ENCODE measurements around the gene ERLEC1.

The ERLEC1 gene

GRCh38 chr2:53859206-53860181 is 72.7 kb downstream of the ERLEC1 start, which contains the start of gene GPR75:
TSS of gene GPR75 (minus strand) at chr2:53859967. CDS start at chr2:53854756, 5,211 bp downstream.
- Histone ChIP-seq H3K9me3 (ENCODE audit: low read length) (no peaks in the 10 kb centered on the region), H3K9me2 (ENCODE audit: low read depth, low read length) (no peaks in the 10 kb centered on the region), H3F3A (ENCODE audit: insufficient read depth, low read length) (no peaks in the 10 kb centered on the region), H3K4me2 (ENCODE audit: low read length) (no peak within 1 kb of the TSS), H4K20me1 (ENCODE audit: insufficient read depth, low read length) (no peaks in the 10 kb centered on the region), H3K79me2 (ENCODE audit: insufficient read depth, low read length) (no peaks in the 10 kb centered on the region), H2AFZ (ENCODE audit: low read length) (no peak within 1 kb of the TSS), H3K9ac (ENCODE audit: low read length) (no peak within 1 kb of the TSS), H3K27me3 (ENCODE audit: insufficient read depth, low read length) (no peaks in the 10 kb centered on the region), H3K36me3 (ENCODE audit: insufficient read depth, low read length) (peaks cover 83% of the 10 kb centered on the region), H3K27ac (ENCODE audit: low read depth, low read length, poor library complexity, severe bottlenecking) (no peak within 1 kb of the TSS), H3K4me1 (ENCODE audit: insufficient read depth, low read length, severe bottlenecking) (no peaks in the 10 kb centered on the region), H3K4me3 (ENCODE audit: low read depth, low read length, poor library complexity, severe bottlenecking) (no peak within 1 kb of the TSS)
- no peak for TF ChIP-seq CTCF (IDR thresholded peaks at IDR 0.05; ENCODE audit: low read length)
- no peak for TF ChIP-seq EZH2 (IDR thresholded peaks at IDR 0.05; ENCODE audit: borderline replicate concordance, low read length)

GRCh38 chr2:53861824-53862223 is 75.0 kb downstream of the ERLEC1 start:
- Histone ChIP-seq H3K9me3 (ENCODE audit: low read length) (no peaks in the 10 kb centered on the region), H3K79me2 (ENCODE audit: insufficient read depth, low read length) (no peaks in the 10 kb centered on the region)

GRCh38 chr2:53863538-53864227 is 76.8 kb downstream of the ERLEC1 start:
- H4K20me1 ChIP-seq (ENCODE audit: insufficient read depth, low read length) = no peaks in the 10 kb centered on the region
- H2AFZ ChIP-seq (ENCODE audit: low read length) = no peak overlapping the region
- H3K4me1 ChIP-seq (ENCODE audit: insufficient read depth, low read length, severe bottlenecking) = no peaks in the 10 kb centered on the region
- H3K4me3 ChIP-seq (ENCODE audit: low read depth, low read length, poor library complexity, severe bottlenecking) = no peak overlapping the region
- H3F3A ChIP-seq (ENCODE audit: insufficient read depth, low read length) = no peaks in the 10 kb centered on the region; the same call in 1 of the 2 replicates
- TF ChIP-seq EZH2 (IDR thresholded peaks at IDR 0.05; ENCODE audit: borderline replicate concordance, low read length) (no peak), CTCF (IDR thresholded peaks at IDR 0.05; ENCODE audit: low read length) (no peak)
- H3K27ac ChIP-seq (ENCODE audit: low read depth, low read length, poor library complexity, severe bottlenecking) = no peak overlapping the region
- no peaks in the 10 kb centered on the region for H3K27me3 ChIP-seq (ENCODE audit: insufficient read depth, low read length)
- H3K9me2 ChIP-seq (ENCODE audit: low read depth, low read length) = no peaks in the 10 kb centered on the region
- H3K4me2 ChIP-seq (ENCODE audit: low read length) = no peak overlapping the region
- no peaks in the 10 kb centered on the region for H3K79me2 ChIP-seq (ENCODE audit: insufficient read depth, low read length)
- H3K36me3 ChIP-seq (ENCODE audit: insufficient read depth, low read length) = peaks cover 91% of the 10 kb centered on the region
- no peak overlapping the region for H3K9ac ChIP-seq (ENCODE audit: low read length)
- no peaks in the 10 kb centered on the region for H3K9me3 ChIP-seq (ENCODE audit: low read length)

More at GRCh38 chr2:53861824-53862223, 75.0 kb downstream of the ERLEC1 start:
- H3K4me2 ChIP-seq (ENCODE audit: low read length) = no peak overlapping the region
- H3K9ac ChIP-seq (ENCODE audit: low read length) = no peak overlapping the region
- H3K4me3 ChIP-seq (ENCODE audit: low read depth, low read length, poor library complexity, severe bottlenecking) = no peak overlapping the region
- H3K9me2 ChIP-seq (ENCODE audit: low read depth, low read length) = no peaks in the 10 kb centered on the region
- H3K4me1 ChIP-seq (ENCODE audit: insufficient read depth, low read length, severe bottlenecking) = no peaks in the 10 kb centered on the region
- H2AFZ ChIP-seq (ENCODE audit: low read length) = no peak overlapping the region
- H3K36me3 ChIP-seq (ENCODE audit: insufficient read depth, low read length) = peaks cover 86% of the 10 kb centered on the region
- TF ChIP-seq CTCF (IDR thresholded peaks at IDR 0.05; ENCODE audit: low read length) (no peak), EZH2 (IDR thresholded peaks at IDR 0.05; ENCODE audit: borderline replicate concordance, low read length) (no peak)
- no peak overlapping the region for H3K27ac ChIP-seq (ENCODE audit: low read depth, low read length, poor library complexity, severe bottlenecking)
- no peaks in the 10 kb centered on the region for H3K27me3 ChIP-seq (ENCODE audit: insufficient read depth, low read length)
- no peaks in the 10 kb centered on the region for H4K20me1 ChIP-seq (ENCODE audit: insufficient read depth, low read length)
- no peaks in the 10 kb centered on the region for H3F3A ChIP-seq (ENCODE audit: insufficient read depth, low read length)

Measured in OCI-LY1 (cell line).